Uterus (tissue), 4 donors: ENCODE results near the gene WDR77. TPM values are rescaled to one million over a fixed set of nuclear protein-coding genes. Genes with fewer than 3 reads are reported as not detected.
A peak's percentile ranks its signal among the peaks of the same experiment; 100 is the strongest.

Experiments used
- DNase-seq, 2 donors: peaks; one replicate each; pipeline ENCODE4 v3.0.0-alpha.2; 2019 to 2020
- H3K27ac ChIP-seq, 2 donors: fragments of 200-600 bp; sonication (generic); 1 replicate in 1 of 2; 2 replicates in 1 of 2; pipeline ENCODE4 v1.5.1; 2016 to 2018
- H3K27me3 ChIP-seq, 2 donors: fragments of 200-600 bp; sonication (generic); one replicate each; pipeline ENCODE4 v1.5.1; 2018 to 2019; ENCODE audit warnings: control low read depth in 1 of 2
- H3K36me3 ChIP-seq, 2 donors: fragments of 200-600 bp; sonication (generic); one replicate each; pipeline ENCODE4 v1.5.1; 2019; ENCODE audit warnings: control low read depth in 1 of 2
- H3K4me1 ChIP-seq, 2 donors: fragments of 200-600 bp; sonication (generic); one replicate each; pipeline ENCODE4 v1.5.1; 2018 to 2019; ENCODE audit warnings: control low read depth in 1 of 2
- H3K4me3 ChIP-seq, 2 donors: fragments of 200-600 bp; sonication (generic); 1 replicate in 1 of 2; 2 replicates in 1 of 2; pipeline ENCODE4 v1.5.1; 2018 to 2019; ENCODE audit warnings: mild to moderate bottlenecking in 1 of 2
- H3K9me3 ChIP-seq, 2 donors: fragments of 200-600 bp; sonication (generic); one replicate each; pipeline ENCODE4 v1.5.1; 2019; ENCODE audit warnings: control low read depth in 1 of 2
- CTCF ChIP-seq, 4 experiments: fragments of 200-600 bp in 2 of 4; fragments of 450-650 bp in 2 of 4; sonication (generic) in 2 of 4; IDR thresholded peaks; one replicate each; pipeline ENCODE4 v1.5.1; 2016 to 2019; ENCODE audit warnings: antibody characterized with exemption in 4 of 4, mild to moderate bottlenecking in 2 of 4, moderate library complexity in 1 of 4
- POLR2A ChIP-seq, 2 donors: fragments of 450-650 bp; IDR thresholded peaks; one replicate each; pipeline ENCODE4 v1.6.1; 2016; ENCODE audit warnings: antibody characterized with exemption in 2 of 2, mild to moderate bottlenecking in 1 of 2, moderate library complexity in 1 of 2
- intact Hi-C: fragments of 100-400 bp; cut with DNase I; formaldehyde crosslinking; loops from one replicate; pipeline ENCODE4 v1.15.1; 2023; ENCODE audit warnings: low total_unique reads
- total RNA-seq, 4 donors: library from RNA; depleted of rRNA in 3 of 4; stranded (reverse); fragments of >200 nt in 3 of 4; gene quantifications; one replicate each; pipeline versions ENCODE4 v1.1.0 to v1.2.4, GENCODE V29; 2014 to 2023
- donor health status: DM: yes; HTN: yes; CAD: no.

WDR77 gene
- total RNA-seq, 4 donors from 2014 or later, result 0.59 to 31.0 (median 17.1) TPM

DNA sequence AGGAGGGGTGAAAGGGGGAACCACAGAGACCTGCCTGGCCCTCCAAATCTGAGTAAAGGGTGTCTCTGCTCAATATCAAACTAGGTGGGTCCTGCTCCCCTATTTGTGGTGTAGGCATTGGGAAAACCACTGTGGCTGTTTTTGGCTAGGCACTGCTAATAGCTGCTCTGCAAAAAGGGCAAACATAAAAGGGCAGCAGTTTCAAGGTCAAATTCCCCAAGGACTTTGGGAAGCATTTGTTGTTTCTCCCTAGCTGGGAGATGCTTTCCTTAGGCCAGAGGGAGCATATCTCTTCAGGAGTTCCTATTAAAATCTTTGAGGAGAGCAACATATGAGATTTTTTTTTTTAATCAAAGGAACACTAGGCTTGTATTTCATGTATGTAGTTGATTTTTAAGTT lies 27.2 kb upstream of the WDR77 start:
- intact Hi-C loops, result no loop called here
- Histone ChIP-seq H3K4me3 (no peak overlapping the region), H3K4me1 (no peaks in the 10 kb centered on the region), H3K27me3 (no peaks in the 10 kb centered on the region), H3K36me3 (no peaks in the 10 kb centered on the region), H3K27ac (no peak overlapping the region), H3K9me3 (no peaks in the 10 kb centered on the region)
- TF ChIP-seq POLR2A (IDR thresholded peaks at IDR 0.05) (no peak), CTCF (IDR thresholded peaks at IDR 0.05) (no peak)
- no peak for DNase-seq

DNA sequence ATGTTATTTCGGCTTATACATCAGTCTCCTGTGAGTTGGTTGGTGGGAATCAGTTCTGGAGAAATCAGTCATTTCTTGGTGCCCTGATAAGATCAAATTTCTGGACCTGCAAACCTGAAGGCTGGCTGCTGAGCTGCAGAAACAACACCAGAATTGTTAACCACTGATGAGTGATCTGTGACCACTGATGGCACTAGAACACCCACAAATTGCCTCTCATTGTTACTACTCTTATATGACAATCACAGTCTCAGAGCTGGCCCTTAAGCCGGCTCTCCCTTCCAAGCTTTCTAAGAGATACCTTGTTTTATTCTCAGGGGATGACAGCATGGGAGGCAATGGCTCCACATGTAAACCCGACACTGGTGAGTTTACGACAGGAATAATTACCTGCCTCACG lies 26.6 kb upstream of the WDR77 start:
- Histone ChIP-seq H3K4me3 (no peak overlapping the region), H3K36me3 (no peaks in the 10 kb centered on the region), H3K27ac (no peak overlapping the region), H3K9me3 (no peaks in the 10 kb centered on the region), H3K4me1 (no peaks in the 10 kb centered on the region), H3K27me3 (no peaks in the 10 kb centered on the region)
- TF ChIP-seq CTCF (IDR thresholded peaks at IDR 0.05) (no peak), POLR2A (IDR thresholded peaks at IDR 0.05) (no peak)
- intact Hi-C loops, result no loop called here
- DNase-seq, result no peak

- intact Hi-C loops, result no loop called here
- Histone ChIP-seq H3K9me3 (no peaks in the 10 kb centered on the region), H3K36me3 (no peaks in the 10 kb centered on the region), H3K4me3 (no peak overlapping the region), H3K27me3 (no peaks in the 10 kb centered on the region), H3K4me1 (no peaks in the 10 kb centered on the region), H3K27ac (peak overlapping the region in 1 of 2 donors; percentile 44)
- TF ChIP-seq CTCF (IDR thresholded peaks at IDR 0.05), result no peak
- no peak for TF ChIP-seq POLR2A (IDR thresholded peaks at IDR 0.05)
- no peak for DNase-seq
Measured at GRCh38 chr1:111474521-111474920, 25.5 kb upstream of the WDR77 start.

DNA sequence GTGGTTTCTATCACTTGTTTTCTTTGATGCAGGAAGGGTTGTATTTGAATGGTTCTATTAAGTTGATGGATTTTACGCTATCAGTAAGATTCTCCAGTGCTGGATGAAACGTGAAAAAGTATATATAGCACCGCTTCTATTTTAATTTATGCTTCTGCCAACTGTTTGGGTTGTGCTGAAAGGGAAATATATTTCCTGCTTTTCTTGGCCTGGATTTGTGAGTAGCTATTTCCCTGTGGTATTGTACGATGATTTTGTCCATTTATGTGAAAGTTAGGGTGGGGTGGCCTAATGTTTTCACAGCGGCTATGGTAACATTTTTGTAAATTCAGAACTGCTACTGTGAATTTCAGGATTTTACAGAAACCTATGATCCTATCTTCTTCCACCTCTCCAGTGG lies 25.1 kb upstream of the WDR77 start:
- no peak for DNase-seq
- TF ChIP-seq CTCF (IDR thresholded peaks at IDR 0.05), result no peak
- TF ChIP-seq POLR2A (IDR thresholded peaks at IDR 0.05), result no peak
- H3K4me1 ChIP-seq, result no peaks in the 10 kb centered on the region
- no peaks in the 10 kb centered on the region for H3K36me3 ChIP-seq
- H3K27ac ChIP-seq, result peak overlapping the region in 1 of 2 donors; percentile 44
- no peaks in the 10 kb centered on the region for H3K9me3 ChIP-seq
- H3K4me3 ChIP-seq, result no peak overlapping the region
- no peaks in the 10 kb centered on the region for H3K27me3 ChIP-seq
- intact Hi-C loops, result no loop called here

- TF ChIP-seq POLR2A (IDR thresholded peaks at IDR 0.05) (no peak), CTCF (IDR thresholded peaks at IDR 0.05) (no peak)
- no peaks in the 10 kb centered on the region for H3K27me3 ChIP-seq
- H3K36me3 ChIP-seq, result no peaks in the 10 kb centered on the region
- intact Hi-C loops, result no loop called here
- H3K4me1 ChIP-seq, result no peaks in the 10 kb centered on the region
- H3K4me3 ChIP-seq, result no peak overlapping the region
- H3K9me3 ChIP-seq, result no peaks in the 10 kb centered on the region
- H3K27ac ChIP-seq, result no peak overlapping the region
- no peak for DNase-seq
Measured at GRCh38 chr1:111471538-111471937, 22.5 kb upstream of the WDR77 start.
